LNCAP (cell line): Measurements from ENCODE around the gene TUNAR.

Source experiments
- CTCF ChIP-seq: fragments of 450-650 bp; IDR thresholded peaks from 2 replicates; pipeline ENCODE4 v1.5.1; 2017; ENCODE audit warnings: mild to moderate bottlenecking

The TUNAR gene

DNA sequence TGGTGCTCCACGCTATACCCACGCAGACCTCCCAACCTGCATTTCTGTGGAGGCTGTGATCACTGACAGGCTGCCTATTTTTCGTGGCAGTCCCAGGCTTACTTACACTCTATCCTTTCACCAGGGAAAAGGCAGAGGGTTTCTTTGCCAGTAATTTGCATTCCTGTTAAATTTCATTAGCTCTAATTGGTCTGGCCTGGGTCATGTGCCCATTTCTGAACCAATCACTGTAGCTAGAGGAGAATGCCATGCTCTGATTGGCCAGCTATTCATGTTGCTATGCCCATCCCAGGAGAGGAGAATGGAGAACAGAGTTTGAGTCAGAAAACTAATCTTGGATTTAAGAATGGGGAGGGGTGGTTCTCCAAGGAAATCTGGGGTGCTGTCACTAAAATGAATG lies 43.2 kb upstream of the TUNAR start:
- no peak for TF ChIP-seq CTCF

GRCh38 chr14:95834496-95834895 lies 42.1 kb upstream of the TUNAR start:
- no peak for TF ChIP-seq CTCF

DNA sequence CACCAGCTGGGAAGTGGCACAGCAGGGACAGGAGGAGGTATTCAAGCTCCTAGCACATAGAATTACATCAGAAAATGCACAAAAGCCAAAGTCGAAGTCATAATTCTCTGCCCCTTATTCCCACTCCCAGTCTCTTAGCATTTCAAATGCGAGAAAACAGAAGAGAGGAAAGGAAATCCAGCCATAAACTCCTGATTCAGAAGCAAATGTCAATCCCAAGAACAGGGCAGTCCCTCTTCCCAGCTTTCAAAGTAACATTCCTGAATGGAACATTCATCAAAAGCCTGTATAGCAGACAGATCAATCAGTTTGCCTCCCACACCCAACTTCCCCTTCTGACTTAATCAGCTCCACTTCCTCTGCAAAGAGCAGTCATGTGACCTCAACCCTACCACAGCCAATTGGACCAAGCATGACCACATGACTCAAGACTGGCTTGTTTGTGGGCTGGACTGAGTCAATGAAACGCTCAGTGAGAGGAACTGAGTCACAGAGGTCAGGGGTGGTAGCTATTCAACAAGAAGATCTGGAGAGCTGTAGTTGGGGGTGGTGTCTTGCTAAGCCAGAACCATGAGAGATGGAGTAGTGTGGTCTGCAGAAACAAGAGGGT lies 41.4 kb upstream of the TUNAR start:
- no peak for TF ChIP-seq CTCF

GRCh38 chr14:95838862-95839261 lies 37.8 kb upstream of the TUNAR start:
- no peak for TF ChIP-seq CTCF

DNA sequence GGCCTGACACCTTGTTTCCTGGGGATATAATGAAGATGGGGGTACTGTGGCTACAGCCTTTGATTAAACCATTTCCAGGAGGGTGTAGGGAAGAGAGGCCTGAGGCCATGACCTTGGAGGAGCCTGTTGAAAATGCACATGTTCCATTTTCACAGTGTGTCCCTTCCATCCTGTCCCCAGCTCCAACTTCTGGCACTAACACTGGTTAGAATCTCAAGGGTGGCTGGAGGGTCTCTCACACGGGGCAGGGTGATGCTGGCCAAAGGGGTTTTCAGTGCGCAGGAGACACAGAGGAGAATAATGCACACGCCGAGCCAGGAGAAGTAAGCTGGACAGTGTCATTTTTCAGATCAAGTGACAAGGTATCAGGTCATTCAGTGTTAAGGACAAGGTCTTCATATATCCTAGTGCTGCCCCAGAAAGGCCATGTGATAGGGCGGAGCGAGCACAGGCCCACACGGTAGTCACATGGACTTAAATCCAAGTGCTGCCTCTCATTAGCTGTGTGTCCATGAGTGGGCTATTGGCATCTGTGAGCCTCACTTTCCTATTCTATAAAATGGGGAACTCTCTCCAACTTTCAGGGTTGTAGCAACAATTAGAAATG lies 36.4 kb upstream of the TUNAR start:
- no peak for TF ChIP-seq CTCF

DNA sequence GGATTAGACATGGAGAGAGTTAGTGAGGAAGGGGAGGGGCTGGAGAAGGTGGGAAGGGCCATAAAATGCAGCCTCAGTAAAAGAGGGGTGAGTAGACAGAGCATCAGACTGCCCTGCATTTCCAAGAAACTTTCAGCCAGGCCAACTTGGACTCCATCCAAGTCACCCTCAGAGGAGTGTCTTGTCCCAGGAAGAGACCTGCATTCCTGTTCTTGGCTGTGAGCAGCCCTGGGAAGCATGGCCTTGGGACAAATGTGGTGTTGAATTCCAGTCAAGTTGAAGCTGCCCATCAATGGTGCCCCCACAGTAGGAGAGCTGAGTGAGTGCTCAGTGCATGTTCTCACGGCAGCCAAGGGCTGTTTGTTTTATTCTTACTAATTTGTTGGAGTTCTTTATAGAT lies 35.0 kb upstream of the TUNAR start:
- TF ChIP-seq CTCF = no peak

DNA sequence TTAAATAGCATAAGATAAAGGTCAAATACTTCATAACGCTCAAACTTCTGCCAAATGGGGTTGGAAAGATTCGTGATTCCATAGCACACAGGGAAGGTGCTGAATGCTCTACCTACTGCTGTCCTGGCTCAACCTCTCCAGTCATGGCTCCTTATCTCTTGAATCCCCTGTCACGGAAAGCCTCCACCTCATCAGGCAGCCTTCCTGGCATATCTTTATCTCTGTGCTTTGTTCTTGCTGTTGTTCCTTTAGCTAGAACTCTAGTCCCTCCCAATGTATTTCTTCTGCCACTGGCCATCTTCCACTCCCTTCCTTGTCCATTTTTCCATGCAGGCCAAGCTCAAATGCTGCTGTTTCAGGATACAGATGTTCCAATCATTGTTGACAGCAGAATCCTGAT lies 26.9 kb upstream of the TUNAR start:
- no peak for TF ChIP-seq CTCF

- no peak; the same call in 1 of the 2 replicates for TF ChIP-seq CTCF
Measured at GRCh38 chr14:95850429-95850828, 26.2 kb upstream of the TUNAR start.
